CD4-positive, alpha-beta T cell treated with Interferon alpha-2 for 1 hour (primary cell): Measurements from ENCODE around the gene NAP1L2.
"Not testable (repeated sequence)": the region's sequence is repeated elsewhere in the genome, so short reads cannot be mapped to it uniquely, and the experiment has no call there.

Experiments
- DNase-seq, 2 donors: peaks; one replicate each; pipeline ENCODE4 v3.0.0-alpha.2; 2020 to 2022

Gene NAP1L2, protein sequence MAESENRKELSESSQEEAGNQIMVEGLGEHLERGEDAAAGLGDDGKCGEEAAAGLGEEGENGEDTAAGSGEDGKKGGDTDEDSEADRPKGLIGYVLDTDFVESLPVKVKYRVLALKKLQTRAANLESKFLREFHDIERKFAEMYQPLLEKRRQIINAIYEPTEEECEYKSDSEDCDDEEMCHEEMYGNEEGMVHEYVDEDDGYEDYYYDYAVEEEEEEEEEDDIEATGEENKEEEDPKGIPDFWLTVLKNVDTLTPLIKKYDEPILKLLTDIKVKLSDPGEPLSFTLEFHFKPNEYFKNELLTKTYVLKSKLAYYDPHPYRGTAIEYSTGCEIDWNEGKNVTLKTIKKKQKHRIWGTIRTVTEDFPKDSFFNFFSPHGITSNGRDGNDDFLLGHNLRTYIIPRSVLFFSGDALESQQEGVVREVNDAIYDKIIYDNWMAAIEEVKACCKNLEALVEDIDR

GRCh38 chrX:73214426-73215094 is at the start of gene NAP1L2:
Gene NAP1L2, minus strand, starts transcription at chrX:73214851. Its CDS starts 359 bp downstream, at chrX:73214492.
- DNase-seq: peak; percentile 48 to 73

DNA sequence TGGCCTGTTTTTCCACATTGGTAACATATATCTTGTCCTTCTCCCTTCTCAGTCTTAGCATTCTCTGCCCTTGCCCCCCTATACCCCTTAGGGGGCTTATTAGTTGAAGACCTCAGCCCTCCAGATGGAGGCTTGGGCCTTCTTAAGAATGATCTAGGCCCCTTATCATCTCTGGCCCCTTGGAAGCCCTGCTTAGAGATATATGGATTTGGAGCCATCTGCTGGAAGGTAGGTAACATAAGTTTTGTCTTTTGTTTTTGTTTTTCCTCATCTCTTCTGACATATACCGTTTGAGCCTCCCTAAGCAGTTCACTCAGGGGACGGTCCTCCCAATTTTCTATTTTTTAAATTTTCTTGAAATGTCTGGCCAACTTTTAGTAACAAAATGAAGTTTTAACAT is 48.3 kb upstream of the NAP1L2 start:
- DNase-seq: peak in 1 of 2 donors; percentile 16

- DNase-seq: no peak
Observed at GRCh38 chrX:73239242-73239641, 24.6 kb upstream of the NAP1L2 start.

DNA sequence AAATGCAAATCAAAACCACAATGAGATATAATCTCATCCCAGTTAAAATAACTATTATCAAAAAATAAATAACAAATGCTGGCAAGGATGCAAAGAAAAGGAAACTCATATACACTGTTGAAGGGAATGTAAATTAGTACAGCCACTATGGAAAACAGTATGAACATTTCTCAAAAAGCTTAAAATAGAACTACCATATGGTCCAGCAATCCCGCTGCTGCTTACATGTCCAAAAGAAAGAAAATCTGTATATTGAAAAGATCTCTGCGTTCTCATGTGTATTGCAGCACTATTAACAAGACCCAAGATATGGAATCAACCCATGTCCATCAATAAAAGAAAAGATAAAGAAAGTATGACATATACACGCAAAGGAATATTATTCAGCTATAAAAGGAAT is 3.0 kb upstream of the NAP1L2 start:
- no peak for DNase-seq

- DNase-seq: peak in 1 of 2 donors; percentile 37
Observed at GRCh38 chrX:73215246-73215645, 595 bp upstream of the NAP1L2 start.

- no peak for DNase-seq
Observed at GRCh38 chrX:73213734-73214425, 771 bp downstream of the NAP1L2 start.

DNA sequence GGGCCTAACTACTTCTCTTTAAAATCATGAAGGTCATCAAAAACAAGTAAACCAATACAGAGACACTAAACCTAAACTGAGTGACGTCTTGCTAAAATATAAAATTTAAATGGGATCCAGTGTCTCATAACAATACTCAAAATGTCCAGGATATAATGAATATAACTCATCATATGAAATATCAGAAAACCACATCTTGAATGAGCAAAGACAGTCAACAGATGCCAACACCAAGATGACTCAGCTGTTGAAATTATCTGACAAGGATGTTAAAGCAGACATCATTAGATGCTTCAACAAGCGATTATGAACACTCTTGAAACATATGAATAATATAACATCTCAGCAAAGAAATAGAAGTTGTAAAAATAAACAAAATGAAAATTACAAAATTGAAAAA is 8.3 kb downstream of the NAP1L2 start:
- DNase-seq: no peak

- DNase-seq: no peak
Observed at GRCh38 chrX:73182502-73183114, 32.0 kb downstream of the NAP1L2 start.

GRCh38 chrX:73168945-73169344 is 45.7 kb downstream of the NAP1L2 start:
- not testable (repeated sequence) for DNase-seq
